Choroid plexus epithelial cell (primary cell): ENCODE data around the gene KIRREL3.

Experiments
- DNase-seq: peaks from one replicate; pipeline ENCODE4 v3.0.0-alpha.2; 2010; ENCODE audit warnings: low read depth
- H3K4me3 ChIP-seq: 2 replicates; pipeline ENCODE4 v1.5.1; 2011; ENCODE audit warnings: low read depth, mild to moderate bottlenecking, control low read depth, low read length, moderate library complexity
- TF ChIP-seq, protein P1 (sequence below): conservative IDR thresholded peaks from 2 replicates; pipeline ENCODE4 v1.5.1; 2011; ENCODE audit warnings: low read depth, mild to moderate bottlenecking, control low read depth, inconsistent platforms, low read length, moderate library complexity

KIRREL3 gene

DNA sequence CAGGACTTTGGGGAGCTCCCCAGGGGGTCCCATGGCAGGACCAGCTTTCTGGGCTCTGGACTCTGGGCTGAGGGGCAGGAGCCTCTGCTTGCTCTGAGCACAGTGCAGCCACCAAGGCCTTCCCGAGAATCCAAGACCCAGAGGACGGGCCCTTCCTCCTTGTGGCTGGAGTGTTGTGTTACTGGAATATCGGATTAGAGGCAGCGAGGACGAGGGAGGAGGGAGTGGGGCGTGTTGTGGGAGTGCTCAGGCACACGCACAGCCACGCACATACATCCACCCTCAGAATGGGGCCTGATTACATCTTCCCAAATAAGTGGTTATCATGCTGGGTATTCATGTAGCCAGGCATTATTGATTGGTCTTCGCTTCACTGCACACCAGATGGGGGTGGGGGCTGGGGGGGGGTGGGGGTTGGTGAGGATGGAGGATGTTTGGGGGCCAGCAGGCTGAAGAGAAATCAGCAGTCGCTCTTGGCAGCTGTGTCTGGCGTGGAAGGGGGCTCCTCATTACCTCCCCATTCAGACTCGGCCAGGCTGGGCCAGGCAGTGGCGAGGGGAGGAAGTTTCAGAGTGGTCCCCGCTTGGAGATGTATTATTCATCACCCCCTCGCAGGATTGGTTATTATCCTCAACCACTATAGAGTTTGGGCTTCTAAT lies 524.2 kb downstream of the KIRREL3 start:
- H3K4me3 ChIP-seq, result no peak overlapping the region
- TF ChIP-seq, protein P1, sequence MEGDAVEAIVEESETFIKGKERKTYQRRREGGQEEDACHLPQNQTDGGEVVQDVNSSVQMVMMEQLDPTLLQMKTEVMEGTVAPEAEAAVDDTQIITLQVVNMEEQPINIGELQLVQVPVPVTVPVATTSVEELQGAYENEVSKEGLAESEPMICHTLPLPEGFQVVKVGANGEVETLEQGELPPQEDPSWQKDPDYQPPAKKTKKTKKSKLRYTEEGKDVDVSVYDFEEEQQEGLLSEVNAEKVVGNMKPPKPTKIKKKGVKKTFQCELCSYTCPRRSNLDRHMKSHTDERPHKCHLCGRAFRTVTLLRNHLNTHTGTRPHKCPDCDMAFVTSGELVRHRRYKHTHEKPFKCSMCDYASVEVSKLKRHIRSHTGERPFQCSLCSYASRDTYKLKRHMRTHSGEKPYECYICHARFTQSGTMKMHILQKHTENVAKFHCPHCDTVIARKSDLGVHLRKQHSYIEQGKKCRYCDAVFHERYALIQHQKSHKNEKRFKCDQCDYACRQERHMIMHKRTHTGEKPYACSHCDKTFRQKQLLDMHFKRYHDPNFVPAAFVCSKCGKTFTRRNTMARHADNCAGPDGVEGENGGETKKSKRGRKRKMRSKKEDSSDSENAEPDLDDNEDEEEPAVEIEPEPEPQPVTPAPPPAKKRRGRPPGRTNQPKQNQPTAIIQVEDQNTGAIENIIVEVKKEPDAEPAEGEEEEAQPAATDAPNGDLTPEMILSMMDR, result no peak
- no peak for DNase-seq

DNA sequence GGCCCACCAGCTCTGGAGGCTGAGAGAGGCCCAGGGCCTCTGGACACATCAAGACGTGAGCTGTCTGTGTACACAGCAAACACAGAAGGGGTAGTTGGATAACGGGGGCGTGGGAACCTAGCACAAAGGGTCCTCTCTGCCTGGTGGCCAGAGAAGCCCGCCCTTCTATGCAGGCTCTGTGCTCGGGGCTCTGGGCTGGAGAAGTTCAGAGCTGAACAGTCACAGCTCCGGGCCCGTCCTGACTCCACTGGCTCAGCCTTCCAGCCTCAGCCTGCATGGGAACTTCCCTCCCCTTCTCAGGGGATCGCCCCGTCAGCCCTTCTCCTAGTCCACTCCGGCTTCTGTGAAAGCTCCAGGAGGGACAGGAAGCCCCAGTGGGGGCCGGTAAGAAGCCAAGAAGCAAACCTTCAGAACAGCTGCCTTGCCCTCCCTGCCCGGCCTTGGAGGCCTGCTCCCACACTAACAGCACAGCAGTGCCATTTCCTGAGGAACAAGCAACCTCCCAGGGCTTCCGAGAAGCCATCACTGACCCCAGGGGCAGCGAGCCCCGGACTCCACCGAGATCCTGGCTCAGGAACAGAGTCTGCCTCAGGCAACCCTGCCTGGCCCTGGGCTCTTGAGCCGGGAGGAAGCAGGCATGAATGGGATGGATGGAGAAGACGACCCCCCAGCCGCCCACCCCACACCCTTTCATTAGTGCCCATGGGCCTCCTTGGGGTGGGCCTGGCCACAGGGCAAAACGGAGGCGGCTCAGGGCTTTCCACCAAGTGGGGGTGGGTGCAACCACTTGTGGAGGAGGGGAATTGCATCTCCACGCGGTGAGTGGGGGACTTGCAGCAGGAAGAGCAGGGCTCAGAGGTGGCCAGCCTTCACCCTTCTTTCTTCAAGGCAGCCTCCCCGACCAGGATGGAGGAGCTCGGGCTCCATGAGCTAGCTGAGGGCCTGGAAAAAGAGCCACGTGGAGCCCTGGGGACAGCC lies 525.3 kb downstream of the KIRREL3 start:
- TF ChIP-seq, protein P1, result no peak
- peak; percentile 71 for DNase-seq
- H3K4me3 ChIP-seq, result no peak overlapping the region

DNA sequence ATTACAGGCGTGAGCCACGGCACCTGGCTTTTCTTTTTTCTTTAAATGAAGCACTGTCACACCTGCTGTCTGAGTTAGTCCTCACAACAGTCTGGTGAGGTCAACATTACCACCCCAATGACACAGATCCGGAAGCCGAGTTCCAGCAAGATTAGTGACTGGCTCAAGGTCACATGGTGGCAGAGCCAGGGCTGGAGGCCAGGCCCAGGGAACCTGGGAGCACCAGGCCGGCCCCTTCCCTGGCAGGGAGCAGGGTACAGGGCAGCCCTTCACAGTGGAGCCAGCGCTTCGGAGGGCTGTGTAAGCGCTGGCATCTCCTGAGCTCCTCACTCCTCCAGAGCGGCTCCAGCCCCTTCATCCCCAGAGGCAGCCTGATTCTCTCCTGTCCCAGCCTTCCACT lies 526.4 kb downstream of the KIRREL3 start:
- TF ChIP-seq, protein P1, result no peak
- no peak overlapping the region for H3K4me3 ChIP-seq
- no peak for DNase-seq

DNA sequence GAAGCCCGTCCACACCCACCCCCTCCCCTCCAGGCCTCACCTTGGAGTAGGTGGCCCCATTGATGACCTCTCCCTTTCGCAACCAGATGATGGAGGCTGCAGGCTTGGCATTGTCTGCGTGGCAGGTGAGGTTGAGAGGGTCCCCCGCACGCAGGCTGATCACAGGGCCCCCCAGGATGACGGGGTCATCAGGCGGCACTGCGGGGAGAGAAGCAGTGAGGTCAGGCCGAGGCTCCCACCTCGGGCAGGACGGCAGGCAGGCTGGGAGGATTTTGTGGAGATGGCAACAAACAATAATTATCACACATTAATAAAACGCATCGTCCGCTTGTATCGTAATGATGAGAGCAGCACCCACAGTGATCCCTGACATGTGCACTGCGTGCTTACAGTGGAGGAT lies 527.3 kb downstream of the KIRREL3 start:
- H3K4me3 ChIP-seq, result no peak overlapping the region
- TF ChIP-seq, protein P1, result no peak
- no peak for DNase-seq

DNA sequence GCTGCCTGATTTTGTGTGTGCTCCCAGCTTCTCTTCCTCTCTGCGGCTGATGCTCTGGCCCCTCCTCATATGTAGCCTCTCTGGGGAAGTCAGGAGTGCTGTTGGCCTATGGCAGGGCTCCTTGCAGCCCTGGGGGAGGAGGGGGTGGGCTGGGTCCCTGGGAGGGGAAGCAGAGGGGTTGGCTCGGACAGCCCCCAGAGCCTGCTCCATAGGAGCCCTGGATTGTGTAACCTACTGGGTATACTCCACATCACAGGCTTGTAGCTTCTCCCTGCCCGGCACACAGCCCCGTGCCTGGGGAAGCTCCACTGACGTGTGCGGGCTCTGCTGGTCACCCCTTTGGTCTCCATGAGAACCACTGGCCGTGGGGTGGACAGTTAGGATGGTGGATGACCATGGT lies 531.3 kb downstream of the KIRREL3 start:
- DNase-seq, result no peak
- no peak overlapping the region for H3K4me3 ChIP-seq
- TF ChIP-seq, protein P1, result no peak

DNA sequence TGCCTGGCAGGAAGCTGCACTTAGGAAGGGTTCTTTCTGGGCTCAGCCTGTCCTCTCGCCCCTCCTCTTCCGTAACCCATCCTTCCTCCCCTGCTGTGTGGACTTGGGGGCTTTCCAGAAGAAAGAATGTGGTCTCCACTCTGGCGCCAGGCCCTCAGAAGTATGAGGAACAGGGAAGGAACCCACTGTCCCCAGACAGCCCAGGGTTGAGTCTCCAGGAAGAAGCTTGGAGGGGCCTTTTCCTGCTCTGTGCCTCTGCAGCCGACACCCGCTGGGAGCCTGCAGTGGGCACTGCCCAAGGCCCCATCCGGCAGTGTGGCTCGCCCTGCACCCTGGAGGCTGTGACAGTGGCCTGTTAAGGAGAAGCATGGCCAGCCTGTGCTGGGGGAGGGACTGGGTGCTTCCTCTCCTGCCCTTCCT lies 532.5 kb downstream of the KIRREL3 start:
- no peak overlapping the region for H3K4me3 ChIP-seq
- TF ChIP-seq, protein P1, result no peak
- DNase-seq, result peak; percentile 69
